Uterus (tissue), 4 donors: ENCODE results near the gene STAG1. TPM values are rescaled to one million over a fixed set of nuclear protein-coding genes. Genes with fewer than 3 reads are reported as not detected.
"Not testable (repeated sequence)": the region's sequence is repeated elsewhere in the genome, so short reads cannot be mapped to it uniquely, and the experiment has no call there.

Source experiments
- DNase-seq, 2 donors: peaks; one replicate each; pipeline ENCODE4 v3.0.0-alpha.2; 2019 to 2020
- H3K27ac ChIP-seq, 2 donors: fragments of 200-600 bp; sonication (generic); 1 replicate in 1 of 2; 2 replicates in 1 of 2; pipeline ENCODE4 v1.5.1; 2016 to 2018
- H3K27me3 ChIP-seq, 2 donors: fragments of 200-600 bp; sonication (generic); one replicate each; pipeline ENCODE4 v1.5.1; 2018 to 2019; ENCODE audit warnings: control low read depth in 1 of 2
- H3K36me3 ChIP-seq, 2 donors: fragments of 200-600 bp; sonication (generic); one replicate each; pipeline ENCODE4 v1.5.1; 2019; ENCODE audit warnings: control low read depth in 1 of 2
- H3K4me1 ChIP-seq, 2 donors: fragments of 200-600 bp; sonication (generic); one replicate each; pipeline ENCODE4 v1.5.1; 2018 to 2019; ENCODE audit warnings: control low read depth in 1 of 2
- H3K4me3 ChIP-seq, 2 donors: fragments of 200-600 bp; sonication (generic); 1 replicate in 1 of 2; 2 replicates in 1 of 2; pipeline ENCODE4 v1.5.1; 2018 to 2019; ENCODE audit warnings: mild to moderate bottlenecking in 1 of 2
- H3K9me3 ChIP-seq, 2 donors: fragments of 200-600 bp; sonication (generic); one replicate each; pipeline ENCODE4 v1.5.1; 2019; ENCODE audit warnings: control low read depth in 1 of 2
- POLR2A ChIP-seq, 2 donors: fragments of 450-650 bp; IDR thresholded peaks; one replicate each; pipeline ENCODE4 v1.6.1; 2016; ENCODE audit warnings: antibody characterized with exemption in 2 of 2, mild to moderate bottlenecking in 1 of 2, moderate library complexity in 1 of 2
- intact Hi-C: fragments of 100-400 bp; cut with DNase I; formaldehyde crosslinking; loops from one replicate; pipeline ENCODE4 v1.15.1; 2023; ENCODE audit warnings: low total_unique reads
- total RNA-seq, 4 donors: library from RNA; depleted of rRNA in 3 of 4; stranded (reverse); fragments of >200 nt in 3 of 4; gene quantifications; one replicate each; pipeline versions ENCODE4 v1.1.0 to v1.2.4, GENCODE V29; 2014 to 2023
- TF ChIP-seq, protein P1 (sequence below), 4 experiments: fragments of 200-600 bp in 2 of 4; fragments of 450-650 bp in 2 of 4; sonication (generic) in 2 of 4; IDR thresholded peaks; one replicate each; pipeline ENCODE4 v1.5.1; 2016 to 2019; ENCODE audit warnings: antibody characterized with exemption in 4 of 4, mild to moderate bottlenecking in 2 of 4, moderate library complexity in 1 of 4
- donor health status: DM: yes; HTN: yes; CAD: no.

The STAG1 gene
- total RNA-seq, 4 donors from 2014 or later, result 41.5 to 139 (median 86.0) TPM

DNA sequence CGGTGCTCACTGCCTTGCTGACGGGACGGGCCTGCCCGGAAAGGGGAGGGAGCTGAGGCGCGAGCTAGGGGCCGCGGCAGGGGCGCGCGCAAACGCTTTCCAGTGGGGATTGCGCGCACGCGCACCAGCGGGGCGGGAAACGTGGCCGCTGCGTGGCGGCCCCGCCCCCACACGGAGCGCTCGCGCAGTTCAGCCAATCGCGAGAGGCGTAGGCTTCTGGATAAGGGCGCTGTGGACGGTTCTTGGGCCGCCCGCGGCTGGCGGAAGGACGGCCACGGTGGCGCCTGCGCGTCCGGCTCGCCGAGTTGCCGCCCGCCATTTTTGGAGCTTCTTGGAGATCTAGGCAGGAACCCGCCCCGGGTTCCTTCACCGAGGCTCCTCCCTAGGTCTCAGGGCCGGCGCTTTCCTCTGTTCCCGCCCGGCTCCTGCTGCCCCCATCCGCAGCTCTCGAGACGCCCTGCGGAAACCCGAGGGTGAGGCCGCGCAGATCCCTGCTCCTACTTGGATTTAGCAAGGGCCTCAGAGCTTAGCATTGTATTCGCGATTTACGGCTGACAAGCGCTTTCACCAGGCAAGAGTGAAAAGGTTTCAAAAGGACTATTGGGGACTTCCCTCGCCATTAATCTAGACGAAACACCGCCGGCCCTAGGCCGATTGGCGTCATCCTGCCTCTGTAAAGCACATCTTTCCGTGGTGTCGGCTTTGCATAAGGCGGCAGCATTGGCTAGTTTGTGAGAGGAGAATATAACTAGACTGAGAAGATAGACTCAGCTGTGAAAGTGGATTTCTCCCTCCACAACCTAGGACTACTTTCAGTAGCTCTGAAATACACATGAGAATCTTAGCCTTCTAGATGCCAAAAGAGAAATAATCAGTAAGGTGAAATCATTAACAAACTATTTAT is 496 bp upstream of the STAG1 start:
- peak overlapping the region; percentile 62 for H3K4me3 ChIP-seq
- H3K27me3 ChIP-seq, result no peaks in the 10 kb centered on the region
- no peaks in the 10 kb centered on the region for H3K4me1 ChIP-seq
- TF ChIP-seq POLR2A (IDR thresholded peaks at IDR 0.05), result peak; percentile 83 to 85
- TF ChIP-seq, protein P1, sequence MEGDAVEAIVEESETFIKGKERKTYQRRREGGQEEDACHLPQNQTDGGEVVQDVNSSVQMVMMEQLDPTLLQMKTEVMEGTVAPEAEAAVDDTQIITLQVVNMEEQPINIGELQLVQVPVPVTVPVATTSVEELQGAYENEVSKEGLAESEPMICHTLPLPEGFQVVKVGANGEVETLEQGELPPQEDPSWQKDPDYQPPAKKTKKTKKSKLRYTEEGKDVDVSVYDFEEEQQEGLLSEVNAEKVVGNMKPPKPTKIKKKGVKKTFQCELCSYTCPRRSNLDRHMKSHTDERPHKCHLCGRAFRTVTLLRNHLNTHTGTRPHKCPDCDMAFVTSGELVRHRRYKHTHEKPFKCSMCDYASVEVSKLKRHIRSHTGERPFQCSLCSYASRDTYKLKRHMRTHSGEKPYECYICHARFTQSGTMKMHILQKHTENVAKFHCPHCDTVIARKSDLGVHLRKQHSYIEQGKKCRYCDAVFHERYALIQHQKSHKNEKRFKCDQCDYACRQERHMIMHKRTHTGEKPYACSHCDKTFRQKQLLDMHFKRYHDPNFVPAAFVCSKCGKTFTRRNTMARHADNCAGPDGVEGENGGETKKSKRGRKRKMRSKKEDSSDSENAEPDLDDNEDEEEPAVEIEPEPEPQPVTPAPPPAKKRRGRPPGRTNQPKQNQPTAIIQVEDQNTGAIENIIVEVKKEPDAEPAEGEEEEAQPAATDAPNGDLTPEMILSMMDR (IDR thresholded peaks at IDR 0.05), result peak in 3 of 4 experiments; percentile 20 to 98 (median 26)
- DNase-seq, result peak; percentile 98 to 99
- H3K9me3 ChIP-seq, result no peaks in the 10 kb centered on the region
- H3K27ac ChIP-seq, result peak overlapping the region; percentile 99
- H3K36me3 ChIP-seq, result no peaks in the 10 kb centered on the region
- intact Hi-C loops, result loop anchor here (10.0 kb wide), 1 partner anchor 262 kb away; no protein-coding TSS in a partner anchor

DNA sequence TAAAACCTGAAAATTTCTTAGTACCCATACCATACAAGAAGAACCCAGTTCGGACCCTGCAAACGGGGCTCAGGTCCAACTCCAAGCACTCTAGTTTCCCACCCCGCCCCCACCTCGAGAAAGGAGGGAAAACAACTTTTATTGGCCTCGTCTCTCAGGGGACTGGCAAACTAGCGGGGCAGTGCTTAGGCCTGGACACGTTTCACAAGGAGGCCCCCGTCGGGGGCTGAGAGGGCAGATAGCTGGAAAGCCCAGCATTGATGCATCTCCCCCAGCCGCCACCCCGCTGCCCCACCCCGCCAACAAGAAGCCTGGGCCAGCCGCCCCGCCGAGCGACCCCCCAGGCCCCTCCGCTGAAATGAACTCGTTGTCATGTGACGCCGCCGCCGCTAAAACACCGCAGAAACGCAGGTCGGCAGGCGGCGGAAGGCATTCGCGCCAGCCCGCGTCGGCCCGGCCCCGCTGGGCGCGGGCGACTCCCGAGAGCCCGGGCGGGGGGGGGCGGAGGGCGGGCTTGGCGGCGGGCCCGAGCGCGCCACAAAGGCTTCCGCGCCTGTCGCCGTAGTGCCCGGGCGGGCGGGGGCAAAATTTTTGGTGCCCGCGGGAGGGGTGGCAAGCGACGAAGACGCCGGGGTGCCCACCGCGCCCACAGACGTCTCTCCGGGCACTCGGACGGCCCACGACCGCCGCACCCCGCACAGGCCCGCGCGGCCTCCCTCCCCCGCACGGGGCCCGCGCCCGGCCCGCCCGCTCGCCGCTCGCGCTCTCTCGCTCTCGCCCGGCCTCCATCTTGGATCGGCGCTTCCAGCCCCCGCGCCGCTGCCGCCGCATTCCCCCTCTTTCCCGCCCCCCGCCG is 634 bp downstream of the STAG1 start:
- no peaks in the 10 kb centered on the region for H3K36me3 ChIP-seq
- intact Hi-C loops, result loop anchor here (10.0 kb wide), 1 partner anchor 263 kb away; no protein-coding TSS in a partner anchor
- no peaks in the 10 kb centered on the region for H3K4me1 ChIP-seq

DNA sequence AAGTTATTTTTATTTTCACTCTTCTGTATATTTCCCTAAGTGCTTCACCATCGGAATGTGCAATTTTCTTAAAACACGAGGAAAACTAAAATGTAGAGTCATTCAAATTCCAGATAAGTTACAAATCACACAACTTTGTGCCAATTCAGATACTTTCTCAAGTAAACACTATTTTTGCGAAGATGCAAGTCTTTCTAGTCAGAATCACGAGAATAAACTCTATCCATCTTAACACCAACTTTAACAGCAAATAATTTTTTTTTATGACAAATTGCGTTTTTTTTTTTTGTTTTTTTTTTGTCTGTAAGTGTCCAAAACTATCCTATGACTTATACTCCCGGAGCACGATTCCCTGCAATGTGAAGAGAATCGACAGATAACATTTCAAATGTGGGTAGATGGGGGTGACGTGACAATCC is 1.3 kb downstream of the STAG1 start:
- Histone ChIP-seq H3K4me3 (peak overlapping the region; percentile 60 to 62), H3K27me3 (no peaks in the 10 kb centered on the region), H3K36me3 (no peaks in the 10 kb centered on the region), H3K4me1 (no peaks in the 10 kb centered on the region), H3K9me3 (no peaks in the 10 kb centered on the region), H3K27ac (peak overlapping the region; percentile 99)
- TF ChIP-seq, protein P1 (IDR thresholded peaks at IDR 0.05), result no peak
- no peak for DNase-seq
- intact Hi-C loops, result loop anchor here (10.0 kb wide), 1 partner anchor 264 kb away; no protein-coding TSS in a partner anchor

More for the DNA sequence above, 634 bp downstream of the STAG1 start:
- Histone ChIP-seq H3K4me3 (peak overlapping the region; percentile 60 to 62), H3K27me3 (no peaks in the 10 kb centered on the region), H3K27ac (peak overlapping the region; percentile 99), H3K9me3 (no peaks in the 10 kb centered on the region)
- peak; percentile 69 to 73 for DNase-seq
- TF ChIP-seq, protein P1 (IDR thresholded peaks at IDR 0.05), result no peak
- TF ChIP-seq POLR2A (IDR thresholded peaks at IDR 0.05), result no peak

DNA sequence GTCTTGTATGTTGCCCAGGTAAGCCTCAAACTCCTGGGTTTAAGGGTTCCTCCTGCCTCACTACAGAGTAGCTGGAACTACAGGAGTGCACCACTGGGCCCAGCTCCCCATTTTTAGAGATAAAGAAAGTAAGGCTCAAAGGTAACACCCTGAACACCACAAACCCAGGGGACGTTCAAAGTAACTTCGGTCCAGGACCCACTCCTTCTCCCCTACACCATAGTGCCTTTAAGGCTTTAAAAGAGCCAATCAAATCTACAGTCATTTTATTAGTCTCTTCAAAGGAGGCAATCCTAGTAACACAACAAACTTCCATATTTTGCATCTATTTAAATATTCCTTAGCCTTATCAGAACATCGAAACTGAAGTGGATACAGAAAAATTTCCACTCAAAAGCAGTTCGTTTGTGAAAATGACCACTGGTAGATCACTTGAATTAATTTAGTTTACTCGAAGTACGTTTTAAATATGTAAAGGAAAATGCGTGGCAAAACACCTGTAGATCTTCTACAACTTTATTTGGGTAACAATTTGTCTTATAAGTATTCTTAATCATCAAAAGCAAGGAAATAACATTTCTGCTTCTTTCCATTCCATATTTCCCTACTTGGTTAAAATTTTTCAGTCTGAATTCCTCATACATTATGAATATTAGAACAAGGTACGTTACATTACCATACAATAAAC is 1.8 kb downstream of the STAG1 start:
- intact Hi-C loops, result loop anchor here (10.0 kb wide), 1 partner anchor 264 kb away; no protein-coding TSS in a partner anchor
- no peaks in the 10 kb centered on the region for H3K4me1 ChIP-seq
- H3K4me3 ChIP-seq, result peak overlapping the region; percentile 60 to 62

DNA sequence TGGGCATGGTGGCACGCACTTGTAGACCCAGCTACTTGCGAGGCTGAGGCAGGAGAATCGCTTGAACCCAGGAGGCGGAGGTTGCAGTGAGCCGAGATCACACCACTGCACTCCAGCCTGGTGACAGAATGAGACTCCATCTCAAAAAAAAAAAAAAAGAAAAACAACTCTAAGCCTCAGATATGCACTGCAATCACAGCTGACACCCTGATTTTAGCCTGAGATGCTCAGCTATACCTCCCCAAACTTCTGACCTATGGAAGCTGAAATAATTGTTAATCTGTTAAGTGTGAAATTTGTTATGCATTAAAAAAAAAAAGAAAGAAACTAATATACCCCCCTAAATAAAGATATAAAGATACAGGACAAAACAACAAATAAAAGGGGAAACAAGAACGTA is 2.6 kb downstream of the STAG1 start:
- H3K4me3 ChIP-seq, result not testable (repeated sequence)
- intact Hi-C loops, result loop anchor here (10.0 kb wide), 1 partner anchor 265 kb away; no protein-coding TSS in a partner anchor

More for the DNA sequence above, 1.8 kb downstream of the STAG1 start:
- no peak for DNase-seq
- peak overlapping the region; percentile 99 for H3K27ac ChIP-seq
- H3K36me3 ChIP-seq, result no peaks in the 10 kb centered on the region
- H3K9me3 ChIP-seq, result no peaks in the 10 kb centered on the region
- TF ChIP-seq, protein P1 (IDR thresholded peaks at IDR 0.05), result no peak
- no peak for TF ChIP-seq POLR2A (IDR thresholded peaks at IDR 0.05)
- no peaks in the 10 kb centered on the region for H3K27me3 ChIP-seq

More for the DNA sequence above, 2.6 kb downstream of the STAG1 start:
- not testable (repeated sequence) for DNase-seq, H3K9me3 ChIP-seq, H3K27me3 ChIP-seq, H3K36me3 ChIP-seq, H3K4me1 ChIP-seq
- H3K27ac ChIP-seq, result peak overlapping the region; percentile 20 to 99
